ENCODE results near the gene TADA2A. TPM values are rescaled to one million over a fixed set of nuclear protein-coding genes. Genes with fewer than 3 reads are reported as not detected.
A peak's percentile ranks its signal among the peaks of the same experiment; 100 is the strongest.

Gene TADA2A, protein sequence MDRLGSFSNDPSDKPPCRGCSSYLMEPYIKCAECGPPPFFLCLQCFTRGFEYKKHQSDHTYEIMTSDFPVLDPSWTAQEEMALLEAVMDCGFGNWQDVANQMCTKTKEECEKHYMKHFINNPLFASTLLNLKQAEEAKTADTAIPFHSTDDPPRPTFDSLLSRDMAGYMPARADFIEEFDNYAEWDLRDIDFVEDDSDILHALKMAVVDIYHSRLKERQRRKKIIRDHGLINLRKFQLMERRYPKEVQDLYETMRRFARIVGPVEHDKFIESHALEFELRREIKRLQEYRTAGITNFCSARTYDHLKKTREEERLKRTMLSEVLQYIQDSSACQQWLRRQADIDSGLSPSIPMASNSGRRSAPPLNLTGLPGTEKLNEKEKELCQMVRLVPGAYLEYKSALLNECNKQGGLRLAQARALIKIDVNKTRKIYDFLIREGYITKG
- total RNA-seq = 33.9 TPM
- polyA plus RNA-seq = 12.4 TPM

GRCh38 chr17:37406635-37407461 is at the start of gene TADA2A, which contains the start of gene ACACA:
Gene TADA2A, plus strand, starts transcription at chr17:37406886. Its CDS starts 4,480 bp downstream, at chr17:37411366.
Gene ACACA, minus strand, starts transcription at chr17:37406836. Its CDS starts 537 bp downstream, at chr17:37406299.
- no peaks in the 10 kb centered on the region for H3K36me3 ChIP-seq (ENCODE audit: insufficient read depth)
- WGBS = under 1% methylated on average over 97 of the region's 98 CpGs
- H3K4me1 ChIP-seq (ENCODE audit: insufficient read depth) = no peaks in the 10 kb centered on the region
- peak within 1 kb of the TSS; percentile 64 for H3K4me3 ChIP-seq (ENCODE audit: low read depth, low read length)
- peak within 1 kb of the TSS; percentile 61 for H3K27ac ChIP-seq (ENCODE audit: low read depth)
- no peak for DNase-seq (ENCODE audit: extremely low spot score)

- H3K4me1 ChIP-seq (ENCODE audit: insufficient read depth) = no peaks in the 10 kb centered on the region
- peak; percentile 36 for DNase-seq (ENCODE audit: extremely low spot score)
- WGBS = 3% methylated on average over 21 of the region's 21 CpGs
- no peaks in the 10 kb centered on the region for H3K36me3 ChIP-seq (ENCODE audit: insufficient read depth)
- H3K27ac ChIP-seq (ENCODE audit: low read depth) = peak overlapping the region; percentile 78
- H3K4me3 ChIP-seq (ENCODE audit: low read depth, low read length) = peak overlapping the region; percentile 77
Measured at GRCh38 chr17:37358098-37358829, 48.4 kb upstream of the TADA2A start.

DNA sequence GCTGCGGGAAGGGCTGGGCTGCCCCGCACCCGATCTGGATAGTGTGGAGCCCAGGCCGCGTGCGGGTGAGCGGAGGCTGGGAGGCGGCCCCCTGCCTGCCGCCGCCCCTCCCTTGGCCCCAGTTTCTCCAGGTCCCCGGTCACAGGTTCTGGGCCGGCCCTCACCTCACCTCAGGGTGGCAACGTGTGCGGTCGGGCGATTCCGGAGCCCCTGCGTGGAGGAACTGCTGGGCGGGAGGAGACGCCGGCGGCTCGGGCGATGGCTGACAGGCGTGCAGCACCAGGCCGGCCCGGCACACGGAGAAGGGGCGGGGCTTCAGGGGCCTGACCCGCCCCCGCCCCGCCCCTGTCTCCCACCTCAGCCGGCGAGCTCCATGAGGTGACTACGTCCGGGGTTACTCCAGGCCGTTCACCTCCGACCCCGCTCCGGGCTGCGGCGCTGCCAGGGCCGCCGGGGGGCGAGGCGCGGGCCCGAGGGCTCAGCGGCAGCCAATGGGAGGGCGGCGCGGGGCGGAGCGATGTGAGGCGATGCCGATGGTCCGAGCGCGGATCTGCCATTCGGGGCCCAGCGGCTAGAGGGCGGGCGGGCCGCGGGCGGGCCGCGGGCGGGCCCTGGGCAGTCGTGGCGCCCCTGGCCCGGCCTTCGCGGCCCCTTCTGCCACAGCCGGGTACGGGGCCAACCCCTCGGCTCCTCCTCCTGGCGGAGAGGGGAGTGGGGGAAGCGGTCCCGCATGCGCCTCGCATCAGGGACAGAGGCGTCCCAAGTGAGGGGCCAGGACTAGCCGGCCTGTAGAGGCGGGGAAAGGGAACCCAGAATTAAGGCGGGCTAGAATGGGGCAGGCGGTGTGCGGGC is 47.6 kb upstream of the TADA2A start:
- Histone ChIP-seq H3K36me3 (ENCODE audit: insufficient read depth) (no peaks in the 10 kb centered on the region), H3K27ac (ENCODE audit: low read depth) (peak overlapping the region; percentile 78), H3K4me1 (ENCODE audit: insufficient read depth) (no peaks in the 10 kb centered on the region), H3K4me3 (ENCODE audit: low read depth, low read length) (peak overlapping the region; percentile 77)
- under 1% methylated on average over 88 of the region's 88 CpGs for WGBS
- DNase-seq (ENCODE audit: extremely low spot score) = peak; percentile 50

- 7% methylated on average over 18 of the region's 18 CpGs for WGBS
- peak overlapping the region; percentile 77 for H3K4me3 ChIP-seq (ENCODE audit: low read depth, low read length)
- H3K27ac ChIP-seq (ENCODE audit: low read depth) = peak overlapping the region; percentile 78
- H3K36me3 ChIP-seq (ENCODE audit: insufficient read depth) = no peaks in the 10 kb centered on the region
- H3K4me1 ChIP-seq (ENCODE audit: insufficient read depth) = no peaks in the 10 kb centered on the region
- no peak for DNase-seq (ENCODE audit: extremely low spot score)
Measured at GRCh38 chr17:37359682-37360188, 47.0 kb upstream of the TADA2A start.

GRCh38 chr17:37360632-37361031 is 46.1 kb upstream of the TADA2A start:
- DNase-seq (ENCODE audit: extremely low spot score) = no peak
- 79% methylated on average over 3 of the region's 3 CpGs for WGBS
- Histone ChIP-seq H3K4me1 (ENCODE audit: insufficient read depth) (no peaks in the 10 kb centered on the region), H3K36me3 (ENCODE audit: insufficient read depth) (no peaks in the 10 kb centered on the region), H3K4me3 (ENCODE audit: low read depth, low read length) (no peak overlapping the region), H3K27ac (ENCODE audit: low read depth) (no peak overlapping the region)

- no peak overlapping the region for H3K27ac ChIP-seq (ENCODE audit: low read depth)
- H3K4me1 ChIP-seq (ENCODE audit: insufficient read depth) = no peaks in the 10 kb centered on the region
- DNase-seq (ENCODE audit: extremely low spot score) = peak; percentile 74
- WGBS = 90% methylated on average over 4 of the region's 4 CpGs
- no peak overlapping the region for H3K4me3 ChIP-seq (ENCODE audit: low read depth, low read length)
- no peaks in the 10 kb centered on the region for H3K36me3 ChIP-seq (ENCODE audit: insufficient read depth)
Measured at GRCh38 chr17:37361543-37361942, 45.1 kb upstream of the TADA2A start.

- no peak for DNase-seq (ENCODE audit: extremely low spot score)
- Histone ChIP-seq H3K36me3 (ENCODE audit: insufficient read depth) (peaks cover 3% of the 10 kb centered on the region), H3K27ac (ENCODE audit: low read depth) (no peak overlapping the region), H3K4me1 (ENCODE audit: insufficient read depth) (no peaks in the 10 kb centered on the region), H3K4me3 (ENCODE audit: low read depth, low read length) (no peak overlapping the region)
- 83% methylated on average over 1 of the region's 1 CpG for WGBS
Measured at GRCh38 chr17:37365589-37365988, 41.1 kb upstream of the TADA2A start.

GRCh38 chr17:37368577-37368976 is 38.1 kb upstream of the TADA2A start:
- WGBS = 84% methylated on average over 3 of the region's 3 CpGs
- no peaks in the 10 kb centered on the region for H3K4me1 ChIP-seq (ENCODE audit: insufficient read depth)

GRCh38 chr17:37373530-37374159 is 33.0 kb upstream of the TADA2A start:
- DNase-seq (ENCODE audit: extremely low spot score) = peak; percentile 69
- 7% methylated on average over 4 of the region's 4 CpGs for WGBS
- Histone ChIP-seq H3K36me3 (ENCODE audit: insufficient read depth) (no peaks in the 10 kb centered on the region), H3K4me1 (ENCODE audit: insufficient read depth) (no peaks in the 10 kb centered on the region), H3K4me3 (ENCODE audit: low read depth, low read length) (no peak overlapping the region), H3K27ac (ENCODE audit: low read depth) (no peak overlapping the region)

More at GRCh38 chr17:37368577-37368976, 38.1 kb upstream of the TADA2A start:
- Histone ChIP-seq H3K27ac (ENCODE audit: low read depth) (no peak overlapping the region), H3K4me3 (ENCODE audit: low read depth, low read length) (no peak overlapping the region), H3K36me3 (ENCODE audit: insufficient read depth) (peaks cover 3% of the 10 kb centered on the region)
- DNase-seq (ENCODE audit: extremely low spot score) = no peak

DNA sequence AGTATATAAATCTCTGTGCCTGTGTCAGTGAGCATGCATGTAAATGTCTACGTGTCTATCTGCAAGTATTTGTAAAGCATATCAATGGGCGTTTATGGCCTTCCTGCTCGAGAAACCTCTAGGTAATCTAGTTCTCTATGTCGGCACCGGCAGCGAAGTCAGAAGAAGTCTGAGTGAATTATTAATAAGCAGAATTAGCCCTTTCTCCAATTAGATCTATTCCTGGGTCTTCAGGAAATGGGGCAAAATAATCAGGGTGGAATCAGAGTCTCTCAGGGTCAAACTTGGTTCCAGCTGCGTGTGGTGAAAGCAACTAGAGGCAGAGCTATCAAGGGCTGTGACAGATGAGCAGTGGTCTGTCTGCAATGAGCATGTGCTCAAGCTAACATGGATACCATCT is 31.0 kb upstream of the TADA2A start, which contains the start of gene C17orf78:
Gene C17orf78, plus strand, starts transcription at position 280 of the 400 bp plus-strand sequence. Its CDS starts 108 bp downstream, at position 388.
- no peak within 1 kb of the TSS for H3K4me3 ChIP-seq (ENCODE audit: low read depth, low read length)
- no peak for DNase-seq (ENCODE audit: extremely low spot score)
- WGBS = 89% methylated on average over 7 of the region's 7 CpGs

GRCh38 chr17:37382056-37382455 is 24.6 kb upstream of the TADA2A start:
- WGBS = 92% methylated on average over 1 of the region's 1 CpG
- Histone ChIP-seq H3K36me3 (ENCODE audit: insufficient read depth) (no peaks in the 10 kb centered on the region), H3K4me1 (ENCODE audit: insufficient read depth) (no peaks in the 10 kb centered on the region), H3K27ac (ENCODE audit: low read depth) (no peak overlapping the region), H3K4me3 (ENCODE audit: low read depth, low read length) (no peak overlapping the region)
- no peak for DNase-seq (ENCODE audit: extremely low spot score)

More for the DNA sequence above, 31.0 kb upstream of the TADA2A start, which contains the start of gene C17orf78:
- no peaks in the 10 kb centered on the region for H3K4me1 ChIP-seq (ENCODE audit: insufficient read depth)
- H3K27ac ChIP-seq (ENCODE audit: low read depth) = no peak within 1 kb of the TSS
- H3K36me3 ChIP-seq (ENCODE audit: insufficient read depth) = no peaks in the 10 kb centered on the region
